ENCODE data around the gene NOL9. TPM values are rescaled to one million over a fixed set of nuclear protein-coding genes. Genes with fewer than 3 reads are reported as not detected.
A peak's percentile ranks its signal among the peaks of the same experiment; 100 is the strongest.

The NOL9 gene
- total and polyA plus RNA-seq, 10 of the 15 experiments (the other 5 are each of a cell fraction or from before 2014, with no cell fraction given): 3.9 to 35.9 (median 23.0) TPM

- H4K20me1 ChIP-seq (ENCODE audit: control insufficient read depth, insufficient read depth): peaks cover 2% of the 10 kb centered on the region; the same call in 1 of the 2 replicates
- H3K79me2 ChIP-seq (ENCODE audit: control insufficient read depth, insufficient read depth, low read length): no peaks in the 10 kb centered on the region
- H3K27ac ChIP-seq (ENCODE audit: control insufficient read depth, insufficient read depth): peak overlapping the region; percentile 69
- peaks cover 0 to under 1% of the 10 kb centered on the region in 2 experiments; a peak in 3 of 4 replicates for H3K27me3 ChIP-seq (replicated peaks in 1 of 2; ENCODE audit: control insufficient read depth in 2 of 2, insufficient read depth in 2 of 2, low read length in 1 of 2)
- WGBS (ENCODE audit: insufficient coverage, insufficient replicate concordance, low lambda C conversion rate, missing lambda C conversion rate): 10% methylated on average over 21 of the region's 21 CpGs
- ChIA-PET POLR2A (interaction anchor here (0.5 kb wide), 1 partner anchor 318 kb away, joined by 3 read pairs; no protein-coding TSS in a partner anchor), SMC1A (ENCODE audit: uncharacterized antibody, unreplicated experiment) (interaction anchor here (0.6 to 1.0 kb wide), 2 partner anchors 23 to 155 kb away, joined by 3 read pairs; no protein-coding TSS in a partner anchor), CTCF (interaction anchor here (0.8 to 4.9 kb wide), 15 partner anchors 10 to 252 kb away, joined by 3 to 25 read pairs (median 5); partner anchors contain the start of genes NOL9, TAS1R1 and ZBTB48), RAD21 (ENCODE audit: unreplicated experiment) (interaction anchor here (0.6 to 1.8 kb wide), 4 partner anchors 10 to 145 kb away, joined by 3 to 6 read pairs (median 4); no protein-coding TSS in a partner anchor)
- no peaks in the 10 kb centered on the region for H3K4me1 ChIP-seq (ENCODE audit: control insufficient read depth, insufficient read depth, low read length)
- no TSS peak for BruUV-seq (replicated peaks)
- peak; percentile 15 for DNase-seq (ENCODE audit: low read depth, low spot score)
- FAIRE-seq: peak; percentile 72
- intact Hi-C loops (cut with micrococcal nuclease; ENCODE audit: unreplicated experiment): no loop called here
- peak; percentile 86 for ATAC-seq
- H3K36me3 ChIP-seq (ENCODE audit: control insufficient read depth in 2 of 2, insufficient read depth in 2 of 2, low read length in 1 of 2): no peaks in the 10 kb centered on the region
- peak overlapping the region; percentile 88 for H2AFZ ChIP-seq (ENCODE audit: control insufficient read depth, low read depth, low read length)
- peak overlapping the region; percentile 81 for H3K9ac ChIP-seq (ENCODE audit: control insufficient read depth, insufficient read depth, low read length)
- peak overlapping the region; percentile 89 for H3K4me3 ChIP-seq
- H3K4me2 ChIP-seq (ENCODE audit: control insufficient read depth, insufficient read depth): peak overlapping the region; percentile 99
- no peaks in the 10 kb centered on the region for H3K9me3 ChIP-seq (replicated peaks; ENCODE audit: control insufficient read depth, insufficient read depth, low read length)
- in situ Hi-C loops (cut with MboI): loop anchor here (5.0 to 25.0 kb wide), 2 partner anchors 148 to 723 kb away; no protein-coding TSS in a partner anchor
- peak; percentile 61; the same call in 1 of the 2 replicates for TF ChIP-seq YY1 (IDR thresholded peaks at IDR 0.05; ENCODE audit: low read depth, low read length)
- no peak for TF ChIP-seq IKZF2 (IDR thresholded peaks at IDR 0.05)
- no peak for TF ChIP-seq RELA (IDR thresholded peaks at IDR 0.05; ENCODE audit: borderline replicate concordance, partially characterized antibody)
- TF ChIP-seq RBBP5 (conservative IDR thresholded peaks at IDR 0.05): no peak
- TF ChIP-seq HDAC2 (IDR thresholded peaks at IDR 0.05): no peak
- no peak for TF ChIP-seq SMAD1 (IDR thresholded peaks at IDR 0.05; ENCODE audit: low read depth, partially characterized antibody)
- no peak for TF ChIP-seq SP1 (IDR thresholded peaks at IDR 0.05; ENCODE audit: low read depth, low read length)
- no peak for TF ChIP-seq FOS (IDR thresholded peaks at IDR 0.05; ENCODE audit: borderline replicate concordance, extremely low read depth, insufficient read length)
- peak; percentile 66; the same call in 1 of the 2 replicates for TF ChIP-seq SMARCA5 (IDR thresholded peaks at IDR 0.05)
- TF ChIP-seq BCL3 (IDR thresholded peaks at IDR 0.05; ENCODE audit: borderline replicate concordance, insufficient read depth, low read depth, low read length, poor library complexity, severe bottlenecking): no peak
- no peak for TF ChIP-seq ZNF622 (IDR thresholded peaks at IDR 0.05)
- no peak for TF ChIP-seq CEBPZ (IDR thresholded peaks at IDR 0.05; ENCODE audit: low read depth, low read length)
- TF ChIP-seq ZBTB40 (IDR thresholded peaks at IDR 0.05; ENCODE audit: borderline replicate concordance): no peak
- TF ChIP-seq TCF3 (IDR thresholded peaks at IDR 0.05; ENCODE audit: borderline replicate concordance, insufficient read depth, low read depth, low read length): no peak
- TF ChIP-seq NFYB (IDR thresholded peaks at IDR 0.05; ENCODE audit: insufficient read depth, low read depth, low read length): no peak
- no peak for TF ChIP-seq CREM (IDR thresholded peaks at IDR 0.05; ENCODE audit: low read depth)
Measured at GRCh38 chr1:6489799-6490180, 64.5 kb downstream of the NOL9 start.
